ENCODE results near the gene NAA16.
"Not testable (repeated sequence)": the region's sequence is repeated elsewhere in the genome, so short reads cannot be mapped to it uniquely, and the experiment has no call there.

The NAA16 gene

DNA sequence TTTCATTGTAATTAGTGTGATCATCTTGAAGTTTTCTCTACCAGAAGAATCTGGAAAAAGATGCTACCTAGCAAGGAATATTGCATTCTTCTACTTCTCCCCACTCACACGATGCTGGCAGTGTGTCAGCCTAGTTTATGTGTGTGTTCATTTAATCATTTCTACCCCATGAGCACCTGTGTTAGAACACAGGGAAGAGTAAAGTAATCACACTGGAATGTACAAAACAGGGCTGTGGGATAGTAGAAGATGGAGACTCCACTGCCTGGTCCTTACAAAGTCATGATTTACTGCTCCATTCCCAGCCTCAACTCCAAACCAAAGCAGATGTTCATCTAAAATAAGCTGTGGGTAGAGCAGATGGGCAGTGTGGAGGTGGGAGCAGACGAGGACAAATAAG, 98.5 kb downstream of the NAA16 start:
- no peak overlapping the region for H3K4me3 ChIP-seq (ENCODE audit: low read length)
- no peak overlapping the region for H2AFZ ChIP-seq (ENCODE audit: low read depth, low read length)
- H3K27me3 ChIP-seq (ENCODE audit: insufficient read depth, low read length): no peaks in the 10 kb centered on the region
- no peaks in the 10 kb centered on the region for H3K36me3 ChIP-seq (ENCODE audit: insufficient read depth, low read length)
- no peaks in the 10 kb centered on the region for H3K9me3 ChIP-seq (ENCODE audit: low read length)
- no peaks in the 10 kb centered on the region for H3K4me1 ChIP-seq (ENCODE audit: insufficient read depth, low read length)

- H3K9me3 ChIP-seq (ENCODE audit: low read length): no peaks in the 10 kb centered on the region
- H3K4me1 ChIP-seq (ENCODE audit: insufficient read depth, low read length): no peaks in the 10 kb centered on the region
- no peak overlapping the region for H3K4me3 ChIP-seq (ENCODE audit: low read length)
- no peaks in the 10 kb centered on the region for H3K36me3 ChIP-seq (ENCODE audit: insufficient read depth, low read length)
- no peaks in the 10 kb centered on the region for H3K27me3 ChIP-seq (ENCODE audit: insufficient read depth, low read length)
- no peak overlapping the region for H2AFZ ChIP-seq (ENCODE audit: low read depth, low read length)
Measured at GRCh38 chr13:41411060-41411459, 100.0 kb downstream of the NAA16 start.

GRCh38 chr13:41411522-41411921, 100.5 kb downstream of the NAA16 start:
- Histone ChIP-seq H3K36me3 (ENCODE audit: insufficient read depth, low read length) (no peaks in the 10 kb centered on the region), H3K4me1 (ENCODE audit: insufficient read depth, low read length) (no peaks in the 10 kb centered on the region), H3K9me3 (ENCODE audit: low read length) (no peaks in the 10 kb centered on the region), H2AFZ (ENCODE audit: low read depth, low read length) (no peak overlapping the region), H3K4me3 (ENCODE audit: low read length) (no peak overlapping the region), H3K27me3 (ENCODE audit: insufficient read depth, low read length) (no peaks in the 10 kb centered on the region)

DNA sequence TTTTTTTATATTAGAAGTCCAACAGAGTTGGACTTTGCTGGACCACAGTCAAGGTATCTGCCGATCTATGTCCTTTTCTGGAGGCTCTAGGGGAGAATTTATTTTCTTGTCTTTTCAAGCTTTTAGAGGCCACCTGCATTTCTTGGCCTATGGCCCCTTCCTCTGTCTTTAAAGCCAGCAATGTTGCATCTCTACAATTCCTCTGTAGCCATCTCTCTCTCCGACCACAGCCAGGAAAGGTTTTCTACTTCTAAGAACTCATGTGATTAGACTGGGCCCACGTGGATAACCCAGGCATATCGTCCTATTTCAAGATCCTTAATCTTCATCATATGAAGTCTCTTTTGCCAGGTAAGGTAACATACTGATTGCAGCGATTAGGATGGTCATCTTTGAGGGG, 102.8 kb downstream of the NAA16 start:
- no peak overlapping the region for H2AFZ ChIP-seq (ENCODE audit: low read depth, low read length)
- H3K27me3 ChIP-seq (ENCODE audit: insufficient read depth, low read length): no peaks in the 10 kb centered on the region
- no peak overlapping the region for H3K4me3 ChIP-seq (ENCODE audit: low read length)
- H3K36me3 ChIP-seq (ENCODE audit: insufficient read depth, low read length): no peaks in the 10 kb centered on the region
- H3K9me3 ChIP-seq (ENCODE audit: low read length): no peaks in the 10 kb centered on the region
- no peaks in the 10 kb centered on the region for H3K4me1 ChIP-seq (ENCODE audit: insufficient read depth, low read length)

DNA sequence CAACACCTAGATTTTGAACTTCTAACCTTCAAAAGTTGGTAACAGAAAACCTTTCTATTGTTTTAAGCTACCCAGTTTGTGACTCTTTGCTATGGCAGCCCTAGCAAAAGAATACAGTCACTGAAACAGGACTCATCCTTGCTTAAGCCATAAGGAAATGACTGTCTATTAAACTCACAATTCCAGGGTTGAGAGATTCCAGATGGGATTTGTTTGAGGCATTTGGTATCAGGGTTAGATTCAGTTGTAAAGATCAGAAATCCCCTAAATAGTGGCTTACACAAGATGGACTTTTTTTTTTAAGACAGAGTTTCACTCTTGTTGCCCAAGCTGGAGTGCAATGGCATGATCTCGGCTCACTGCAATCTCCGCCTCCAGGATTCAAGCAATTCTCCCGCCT, 105.2 kb downstream of the NAA16 start:
- Histone ChIP-seq H3K9me3 (ENCODE audit: low read length) (no peaks in the 10 kb centered on the region), H3K36me3 (ENCODE audit: insufficient read depth, low read length) (no peaks in the 10 kb centered on the region), H2AFZ (ENCODE audit: low read depth, low read length) (no peak overlapping the region), H3K27me3 (ENCODE audit: insufficient read depth, low read length) (no peaks in the 10 kb centered on the region), H3K4me3 (ENCODE audit: low read length) (no peak overlapping the region), H3K4me1 (ENCODE audit: insufficient read depth, low read length) (no peaks in the 10 kb centered on the region)

GRCh38 chr13:41418027-41418426, 107.0 kb downstream of the NAA16 start:
- no peak overlapping the region for H3K4me3 ChIP-seq (ENCODE audit: low read length)
- no peaks in the 10 kb centered on the region for H3K4me1 ChIP-seq (ENCODE audit: insufficient read depth, low read length)
- H3K36me3 ChIP-seq (ENCODE audit: insufficient read depth, low read length): no peaks in the 10 kb centered on the region
- H3K27me3 ChIP-seq (ENCODE audit: insufficient read depth, low read length): no peaks in the 10 kb centered on the region
- no peak overlapping the region for H2AFZ ChIP-seq (ENCODE audit: low read depth, low read length)
- H3K9me3 ChIP-seq (ENCODE audit: low read length): no peaks in the 10 kb centered on the region

GRCh38 chr13:41418731-41419130, 107.7 kb downstream of the NAA16 start:
- H3K4me3 ChIP-seq (ENCODE audit: low read length): no peak overlapping the region
- H3K27me3 ChIP-seq (ENCODE audit: insufficient read depth, low read length): no peaks in the 10 kb centered on the region
- H3K36me3 ChIP-seq (ENCODE audit: insufficient read depth, low read length): no peaks in the 10 kb centered on the region
- H3K4me1 ChIP-seq (ENCODE audit: insufficient read depth, low read length): no peaks in the 10 kb centered on the region
- H2AFZ ChIP-seq (ENCODE audit: low read depth, low read length): no peak overlapping the region
- no peaks in the 10 kb centered on the region for H3K9me3 ChIP-seq (ENCODE audit: low read length)

- H3K27me3 ChIP-seq (ENCODE audit: insufficient read depth, low read length): no peaks in the 10 kb centered on the region
- no peaks in the 10 kb centered on the region for H3K36me3 ChIP-seq (ENCODE audit: insufficient read depth, low read length)
- no peaks in the 10 kb centered on the region for H3K9me3 ChIP-seq (ENCODE audit: low read length)
- no peak overlapping the region for H3K4me3 ChIP-seq (ENCODE audit: low read length)
- H3K4me1 ChIP-seq (ENCODE audit: insufficient read depth, low read length): no peaks in the 10 kb centered on the region
- no peak overlapping the region for H2AFZ ChIP-seq (ENCODE audit: low read depth, low read length)
Measured at GRCh38 chr13:41419206-41419605, 108.1 kb downstream of the NAA16 start.

DNA sequence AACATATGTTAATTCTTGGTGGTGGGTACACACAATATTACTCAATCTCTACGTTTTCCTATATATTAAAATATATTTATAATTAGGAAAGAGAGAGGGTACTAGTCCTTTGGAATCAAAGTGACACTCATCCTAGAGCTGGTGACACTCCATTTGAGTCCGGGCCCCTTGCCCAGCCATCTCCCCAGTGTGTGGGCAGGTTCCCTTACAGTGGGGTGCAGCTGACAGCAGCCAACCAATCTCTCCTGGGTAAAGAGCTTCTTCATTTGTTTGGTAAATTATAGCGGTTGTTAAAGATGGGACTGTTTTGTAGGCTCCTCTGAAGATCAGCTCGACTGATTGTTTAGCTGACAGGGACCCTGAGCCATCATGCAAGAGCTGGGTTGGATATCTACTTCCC, 109.1 kb downstream of the NAA16 start:
- Histone ChIP-seq H3K4me3 (ENCODE audit: low read length) (no peak overlapping the region), H3K27me3 (ENCODE audit: insufficient read depth, low read length) (no peaks in the 10 kb centered on the region), H3K4me1 (ENCODE audit: insufficient read depth, low read length) (no peaks in the 10 kb centered on the region), H3K36me3 (ENCODE audit: insufficient read depth, low read length) (no peaks in the 10 kb centered on the region), H3K9me3 (ENCODE audit: low read length) (no peaks in the 10 kb centered on the region), H2AFZ (ENCODE audit: low read depth, low read length) (no peak overlapping the region)

GRCh38 chr13:41421330-41421729, 110.3 kb downstream of the NAA16 start:
- not testable (repeated sequence) for H3K4me3 ChIP-seq (ENCODE audit: low read length); H3K27me3 ChIP-seq (ENCODE audit: insufficient read depth, low read length); H2AFZ ChIP-seq (ENCODE audit: low read depth, low read length); H3K9me3 ChIP-seq (ENCODE audit: low read length); H3K36me3 ChIP-seq (ENCODE audit: insufficient read depth, low read length); H3K4me1 ChIP-seq (ENCODE audit: insufficient read depth, low read length)

GRCh38 chr13:41421983-41422382, 110.9 kb downstream of the NAA16 start:
- not testable (repeated sequence) for H3K4me1 ChIP-seq (ENCODE audit: insufficient read depth, low read length); H3K36me3 ChIP-seq (ENCODE audit: insufficient read depth, low read length); H3K4me3 ChIP-seq (ENCODE audit: low read length); H2AFZ ChIP-seq (ENCODE audit: low read depth, low read length); H3K27me3 ChIP-seq (ENCODE audit: insufficient read depth, low read length); H3K9me3 ChIP-seq (ENCODE audit: low read length)

GRCh38 chr13:41423259-41423658, 112.2 kb downstream of the NAA16 start:
- H2AFZ ChIP-seq (ENCODE audit: low read depth, low read length); H3K4me1 ChIP-seq (ENCODE audit: insufficient read depth, low read length); H3K9me3 ChIP-seq (ENCODE audit: low read length); H3K4me3 ChIP-seq (ENCODE audit: low read length); H3K36me3 ChIP-seq (ENCODE audit: insufficient read depth, low read length); H3K27me3 ChIP-seq (ENCODE audit: insufficient read depth, low read length): not testable (repeated sequence)

DNA sequence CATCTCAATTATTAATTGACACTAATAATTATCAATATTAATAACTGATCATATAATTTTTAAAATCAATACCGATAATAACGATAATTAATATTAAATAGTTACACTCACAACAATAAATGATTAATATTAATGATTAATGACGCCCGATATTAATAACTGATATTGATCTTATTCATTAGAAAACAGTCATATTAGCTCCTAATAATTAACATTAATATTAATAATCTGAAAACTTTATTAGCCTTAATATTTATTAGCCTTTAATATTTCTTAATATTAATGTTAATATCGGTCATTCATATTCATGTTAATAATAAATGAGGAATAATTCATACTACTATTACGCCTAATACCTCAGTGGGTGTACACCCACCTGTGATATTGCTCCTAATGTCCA, 113.6 kb downstream of the NAA16 start:
- H3K36me3 ChIP-seq (ENCODE audit: insufficient read depth, low read length); H3K4me1 ChIP-seq (ENCODE audit: insufficient read depth, low read length); H3K4me3 ChIP-seq (ENCODE audit: low read length); H3K9me3 ChIP-seq (ENCODE audit: low read length); H3K27me3 ChIP-seq (ENCODE audit: insufficient read depth, low read length); H2AFZ ChIP-seq (ENCODE audit: low read depth, low read length): not testable (repeated sequence)

GRCh38 chr13:41426047-41426446, 115.0 kb downstream of the NAA16 start:
- Histone ChIP-seq H3K4me3 (ENCODE audit: low read length) (no peak overlapping the region), H3K36me3 (ENCODE audit: insufficient read depth, low read length) (no peaks in the 10 kb centered on the region), H2AFZ (ENCODE audit: low read depth, low read length) (no peak overlapping the region), H3K4me1 (ENCODE audit: insufficient read depth, low read length) (no peaks in the 10 kb centered on the region), H3K9me3 (ENCODE audit: low read length) (peaks cover 6% of the 10 kb centered on the region), H3K27me3 (ENCODE audit: insufficient read depth, low read length) (no peaks in the 10 kb centered on the region)

Data from neuron (in vitro differentiated cells).